ENCODE results near the gene ABCB6.
"Not testable (repeated sequence)": the region's sequence is repeated elsewhere in the genome, so short reads cannot be mapped to it uniquely, and the experiment has no call there.

Gene ABCB6

GRCh38 chr2:219213026-219213415 is 5.7 kb downstream of the ABCB6 start:
- no peak for DNase-seq

GRCh38 chr2:219210886-219211362 is 7.8 kb downstream of the ABCB6 start:
- DNase-seq, result no peak

GRCh38 chr2:219210196-219210885 is 8.4 kb downstream of the ABCB6 start:
- DNase-seq, result no peak

- no peak for DNase-seq
Measured at GRCh38 chr2:219209236-219210195, 9.2 kb downstream of the ABCB6 start.

- DNase-seq, result no peak
Measured at GRCh38 chr2:219207884-219208740, 10.6 kb downstream of the ABCB6 start.

DNA sequence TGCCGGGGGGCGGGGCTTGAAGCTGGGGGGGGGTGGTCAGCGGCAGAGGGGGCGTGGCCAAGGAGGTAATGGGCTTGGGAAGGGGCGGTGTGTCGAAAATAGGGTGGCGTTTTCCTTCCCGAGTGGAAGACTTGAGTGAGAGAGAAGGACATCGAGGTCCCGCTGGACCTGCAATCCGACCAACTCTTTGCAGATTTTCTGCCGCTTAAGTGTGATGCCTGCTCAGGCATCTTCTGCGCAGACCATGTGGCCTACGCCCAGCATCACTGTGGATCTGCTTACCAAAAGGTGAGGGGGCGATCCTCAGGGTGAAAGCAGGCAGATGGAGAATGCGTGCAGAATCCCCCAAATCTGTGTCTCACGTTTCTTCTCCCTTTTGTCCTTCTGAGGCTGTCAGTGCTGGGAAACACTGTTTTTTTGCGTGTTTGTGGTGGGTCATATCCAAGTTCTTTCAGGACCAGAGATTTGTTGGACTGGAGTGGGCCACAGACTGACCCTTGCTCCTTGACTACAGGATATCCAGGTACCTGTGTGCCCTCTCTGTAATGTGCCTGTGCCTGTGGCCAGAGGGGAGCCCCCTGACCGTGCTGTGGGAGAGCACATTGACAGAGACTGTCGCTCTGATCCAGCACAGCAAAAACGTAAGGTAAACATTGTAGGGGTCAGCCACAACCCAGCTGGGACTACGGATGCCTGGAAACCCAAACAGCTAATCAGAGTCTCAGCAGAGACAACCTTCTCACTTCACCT is 11.4 kb downstream of the ABCB6 start:
- DNase-seq, result no peak

GRCh38 chr2:219206328-219207133 is 12.2 kb downstream of the ABCB6 start, which contains the start of gene ZFAND2B:
TSS of gene ZFAND2B (plus strand) at chr2:219206782. CDS start at chr2:219206988, 206 bp downstream.
- DNase-seq, result peak; percentile 95

DNA sequence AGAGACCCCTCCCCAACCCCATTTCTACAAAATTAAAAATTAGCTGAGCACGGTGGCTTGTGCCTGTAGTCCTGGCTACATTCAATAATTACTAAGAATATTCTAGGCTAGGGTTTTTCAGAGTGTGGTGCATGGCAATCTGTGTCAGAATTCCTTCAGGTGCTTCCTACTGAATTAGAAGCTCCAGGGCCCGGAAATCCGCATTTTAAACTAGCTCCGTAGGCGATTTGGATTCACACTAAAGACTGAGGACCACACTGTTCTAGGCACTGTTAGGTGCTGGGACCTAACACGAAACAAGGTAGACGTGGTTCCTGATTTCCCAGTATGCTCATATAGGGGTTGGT is 12.8 kb downstream of the ABCB6 start:
- no peak for DNase-seq

DNA sequence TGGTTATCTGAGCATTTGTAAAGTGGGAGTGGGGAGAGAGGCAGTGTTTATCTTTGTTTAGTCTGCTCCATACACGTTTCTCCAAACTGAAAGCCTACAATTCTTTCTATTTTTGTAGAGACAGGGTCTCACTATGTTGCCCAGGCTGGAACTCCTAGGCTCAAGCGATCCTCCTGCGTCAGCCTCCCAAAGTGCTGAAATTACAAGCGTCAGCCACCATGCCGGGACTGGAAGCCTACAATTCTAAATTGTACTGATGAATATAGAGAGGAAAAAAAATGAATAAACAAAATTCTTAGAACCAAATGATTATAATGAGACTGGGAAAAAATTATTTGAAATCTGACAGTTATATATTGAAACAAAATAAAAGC is 13.6 kb downstream of the ABCB6 start:
- DNase-seq, result no peak

DNA sequence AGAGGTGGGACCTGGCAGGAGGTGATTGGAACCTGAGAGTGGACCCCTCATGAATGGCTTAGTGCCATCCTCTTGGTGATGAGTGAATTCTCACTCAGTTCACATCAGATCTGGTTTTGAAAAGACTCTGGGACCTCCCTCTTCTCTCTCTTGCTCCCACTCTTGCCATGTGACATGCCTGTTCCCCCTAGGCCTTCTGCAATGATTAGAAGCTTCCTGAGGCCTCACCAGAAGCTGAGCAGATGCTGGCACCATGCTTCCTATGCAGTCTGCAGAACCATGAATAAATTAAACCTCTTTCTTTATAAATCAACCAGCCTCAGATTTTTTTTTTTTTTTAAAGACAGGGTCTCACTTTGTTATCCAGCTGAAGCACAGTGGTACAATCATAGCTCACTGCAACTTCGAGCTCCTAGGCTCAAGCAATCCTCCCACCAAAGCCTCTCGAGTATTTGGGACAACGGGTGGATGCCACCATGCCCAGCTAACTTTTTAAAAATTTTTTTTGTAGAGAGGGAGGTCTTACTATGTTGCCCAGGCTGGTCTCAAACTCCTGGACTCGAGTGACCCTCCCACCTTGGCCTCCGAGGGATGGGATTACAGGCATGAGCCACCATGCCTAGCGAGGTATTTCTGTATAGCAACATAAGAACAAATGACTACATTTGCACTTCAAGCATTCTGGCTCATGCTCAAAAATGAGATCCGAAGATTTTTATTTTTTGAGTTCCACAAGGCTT is 14.2 kb downstream of the ABCB6 start:
- no peak for DNase-seq

DNA sequence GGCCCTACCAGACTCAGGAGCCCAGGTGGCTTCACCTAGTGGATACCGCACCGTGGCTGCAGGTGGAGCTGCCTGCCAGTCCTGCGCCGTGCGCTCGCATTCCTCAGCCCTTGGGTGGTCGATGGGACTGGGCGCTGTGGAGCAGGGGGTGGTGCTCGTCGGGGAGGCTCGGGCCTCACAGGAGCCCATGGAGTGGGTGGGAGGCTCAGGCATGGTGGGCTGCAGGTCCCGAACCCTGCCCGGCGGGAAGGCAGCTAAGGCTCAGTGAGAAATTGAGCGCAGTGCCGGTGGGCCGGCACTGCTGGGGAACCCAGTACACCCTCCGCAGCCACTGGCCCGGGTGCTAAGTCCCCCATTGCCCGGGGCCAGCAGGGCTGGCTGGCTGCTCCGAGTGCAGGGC is 17.4 kb downstream of the ABCB6 start:
- DNase-seq, result not testable (repeated sequence)

GRCh38 chr2:219200502-219201326 is 18.0 kb downstream of the ABCB6 start:
- DNase-seq, result peak; percentile 66

GRCh38 chr2:219199470-219200211 is 19.1 kb downstream of the ABCB6 start:
- DNase-seq, result no peak

DNA sequence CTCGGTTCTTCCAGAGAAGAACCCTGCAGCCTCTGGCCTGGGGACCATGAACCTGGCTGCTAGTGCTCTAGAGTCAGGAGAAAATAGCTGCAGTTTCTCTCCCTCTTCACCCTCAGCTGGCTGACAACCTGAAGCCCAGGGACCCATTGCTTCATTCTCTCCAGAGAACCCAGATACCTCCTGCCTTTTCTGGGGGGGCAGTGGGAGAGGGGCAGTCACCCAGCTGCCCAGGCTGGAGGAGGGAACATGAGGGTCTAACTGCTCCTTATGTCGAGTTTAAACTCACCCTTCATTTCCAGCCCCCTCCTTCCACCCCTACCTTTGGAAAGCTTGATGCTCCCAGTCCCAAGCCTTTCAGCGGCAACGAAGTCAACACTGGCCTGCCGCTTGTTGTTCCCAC is 19.8 kb downstream of the ABCB6 start:
- no peak for DNase-seq

GRCh38 chr2:219197388-219197787 is 21.4 kb downstream of the ABCB6 start:
- no peak for DNase-seq

DNA sequence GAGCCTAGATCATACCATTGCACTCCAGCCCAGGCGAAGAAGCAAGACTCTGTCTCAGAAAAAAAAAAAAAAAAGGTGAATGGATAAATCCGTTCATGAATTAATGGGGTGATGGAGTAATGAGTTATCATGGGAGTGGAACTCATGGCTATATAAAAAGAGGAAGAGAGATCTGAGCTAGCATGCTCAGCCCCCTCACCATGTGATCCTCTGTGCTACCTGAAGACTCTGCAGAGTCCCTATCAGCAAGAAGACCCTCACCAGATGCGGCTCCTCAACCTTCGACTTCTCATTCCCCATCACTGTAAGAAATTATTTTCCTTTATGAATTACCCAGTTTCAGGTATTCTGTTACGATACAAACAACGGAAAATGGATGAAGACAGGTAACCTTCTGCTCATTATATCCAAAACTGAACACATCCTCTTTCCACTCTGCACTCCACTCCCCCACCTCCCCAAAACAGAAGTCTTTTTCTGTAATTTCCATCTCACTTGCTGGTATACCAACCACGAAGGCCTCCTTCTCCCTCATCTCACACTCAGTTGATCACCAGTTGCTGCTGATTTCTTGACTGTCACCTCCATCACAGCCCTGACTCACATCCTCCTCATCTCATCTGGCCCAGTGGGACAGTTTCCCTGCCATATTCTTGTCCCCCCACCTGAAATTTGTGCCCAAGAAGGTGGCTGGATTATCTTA is 31.9 kb downstream of the ABCB6 start:
- DNase-seq, result no peak

- no peak for DNase-seq
Measured at GRCh38 chr2:219184121-219184520, 34.6 kb downstream of the ABCB6 start.

GRCh38 chr2:219183151-219183772 is 35.5 kb downstream of the ABCB6 start:
- DNase-seq, result no peak

Measured in stimulated activated CD8-positive, alpha-beta memory T cell treated with anti-CD3 and anti-CD28 coated beads, Interleukin-4, amount 100 ng/mL, for 48 hours (primary cell).